ENCODE results near the gene POLE.

The POLE gene

DNA sequence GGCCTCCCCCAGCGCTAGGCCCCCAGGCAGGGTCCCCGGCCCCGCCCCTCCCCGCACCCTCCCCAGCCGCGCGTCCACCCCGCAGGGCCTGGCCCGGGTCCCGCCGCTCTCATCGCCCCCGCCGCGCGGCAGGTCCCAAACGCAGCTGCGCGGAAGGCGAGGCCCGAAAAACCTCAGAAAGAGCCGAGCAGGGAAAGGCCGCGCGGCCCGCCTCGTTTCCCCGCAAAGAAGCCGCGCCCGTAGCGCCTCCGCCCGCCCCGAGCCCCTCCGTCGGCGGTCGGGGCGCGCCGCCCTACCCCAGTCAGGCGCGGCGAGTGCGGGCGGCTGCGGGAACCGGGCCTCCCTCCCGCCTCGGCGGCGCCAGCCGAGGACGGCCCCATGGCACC lies 324 bp downstream of the POLE start:
- DNase-seq (ENCODE audit: low read depth in 2 of 2): no peak

DNA sequence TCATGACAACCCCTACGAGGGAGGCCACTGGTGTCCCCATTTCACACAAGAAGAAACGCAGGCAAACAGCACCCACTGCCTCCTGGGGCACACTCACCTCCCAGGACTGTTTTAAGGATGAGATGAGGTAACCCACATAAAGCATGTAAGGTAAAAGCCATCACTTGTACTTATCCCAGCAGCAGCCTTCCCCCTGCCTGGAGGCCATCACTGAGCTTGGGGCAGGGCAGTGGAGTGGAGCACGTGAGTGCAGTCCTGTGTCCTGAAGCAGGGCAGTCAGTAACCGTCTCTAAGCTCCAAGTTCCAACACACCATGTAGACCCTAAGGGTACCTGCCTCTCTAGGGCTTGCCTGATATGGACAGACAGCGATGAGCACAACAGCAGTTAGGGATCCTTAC lies 1.7 kb downstream of the POLE start:
- no peak for DNase-seq (ENCODE audit: low read depth in 2 of 2)

DNA sequence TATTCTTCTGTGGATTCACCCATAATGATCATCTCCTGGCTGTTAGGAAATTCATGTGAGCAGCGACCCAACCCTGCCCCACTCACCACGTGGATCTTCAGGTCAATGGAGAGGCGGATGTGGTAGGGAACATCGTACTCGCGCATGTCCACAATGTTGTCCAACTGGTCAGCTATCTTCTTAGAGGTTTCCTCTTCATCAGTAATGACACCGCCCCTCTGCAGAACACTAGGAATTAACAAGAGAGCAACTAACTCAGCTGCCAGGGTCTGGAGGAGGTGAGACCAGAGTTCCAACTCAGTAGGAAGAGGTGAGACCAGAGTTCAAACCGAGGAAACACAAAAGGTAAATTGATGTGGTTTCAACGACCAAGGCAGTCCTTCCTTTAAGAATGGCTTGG lies 9.7 kb downstream of the POLE start:
- no peak for DNase-seq (ENCODE audit: low read depth in 2 of 2)

DNA sequence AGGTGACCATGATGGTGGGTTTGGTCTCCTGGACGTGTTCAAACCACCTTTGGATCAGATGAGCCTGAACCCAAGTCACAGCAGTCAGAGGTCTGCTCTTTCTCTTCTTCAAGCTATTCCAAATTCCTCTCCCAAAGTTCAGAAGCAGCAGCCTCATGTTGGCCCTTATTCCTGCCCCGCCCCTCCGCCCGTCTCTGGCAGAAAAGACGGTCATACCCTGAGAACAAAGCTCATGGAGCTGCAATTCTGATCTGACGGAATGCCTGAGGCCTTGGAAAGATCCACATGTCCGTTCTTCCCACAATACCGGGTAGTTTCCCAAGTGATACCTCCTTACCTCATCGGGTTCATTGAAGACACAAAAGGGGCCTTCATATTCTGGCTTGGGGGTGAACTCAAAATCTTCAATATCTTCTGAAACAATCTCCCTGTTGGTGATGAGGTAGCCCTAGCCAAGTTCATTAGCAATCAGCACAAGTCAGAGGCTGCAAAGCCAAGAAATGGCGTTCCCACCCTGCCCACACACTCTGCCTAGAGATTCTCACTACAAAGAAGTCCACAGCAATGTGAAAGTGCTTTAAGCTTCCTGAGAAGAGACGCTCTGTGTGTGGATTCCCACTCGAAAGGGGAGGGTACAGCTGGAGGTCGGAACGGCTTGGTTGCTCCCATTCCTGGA lies 11.2 kb downstream of the POLE start:
- DNase-seq (ENCODE audit: low read depth in 2 of 2): no peak

DNA sequence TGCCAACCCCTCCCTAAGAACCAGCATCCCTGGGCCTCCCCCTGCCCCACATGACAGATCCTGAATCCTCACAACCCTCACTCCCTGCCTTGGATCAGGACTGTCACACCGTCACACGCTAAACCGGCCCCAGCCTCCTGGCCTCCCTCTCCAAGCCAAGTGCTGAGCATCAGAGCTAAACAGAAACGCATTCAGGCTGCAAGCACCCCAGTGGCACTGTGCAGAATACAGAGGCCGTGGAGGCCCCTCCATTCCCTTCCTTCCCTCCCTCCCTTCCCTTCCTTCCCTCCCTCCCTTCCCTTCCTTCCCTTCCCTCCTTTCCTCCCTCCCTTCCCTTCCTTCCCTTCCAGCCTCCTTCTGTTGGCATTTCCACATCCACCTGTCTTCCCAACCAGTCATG lies 12.6 kb downstream of the POLE start:
- DNase-seq (ENCODE audit: low read depth in 2 of 2): no peak

DNA sequence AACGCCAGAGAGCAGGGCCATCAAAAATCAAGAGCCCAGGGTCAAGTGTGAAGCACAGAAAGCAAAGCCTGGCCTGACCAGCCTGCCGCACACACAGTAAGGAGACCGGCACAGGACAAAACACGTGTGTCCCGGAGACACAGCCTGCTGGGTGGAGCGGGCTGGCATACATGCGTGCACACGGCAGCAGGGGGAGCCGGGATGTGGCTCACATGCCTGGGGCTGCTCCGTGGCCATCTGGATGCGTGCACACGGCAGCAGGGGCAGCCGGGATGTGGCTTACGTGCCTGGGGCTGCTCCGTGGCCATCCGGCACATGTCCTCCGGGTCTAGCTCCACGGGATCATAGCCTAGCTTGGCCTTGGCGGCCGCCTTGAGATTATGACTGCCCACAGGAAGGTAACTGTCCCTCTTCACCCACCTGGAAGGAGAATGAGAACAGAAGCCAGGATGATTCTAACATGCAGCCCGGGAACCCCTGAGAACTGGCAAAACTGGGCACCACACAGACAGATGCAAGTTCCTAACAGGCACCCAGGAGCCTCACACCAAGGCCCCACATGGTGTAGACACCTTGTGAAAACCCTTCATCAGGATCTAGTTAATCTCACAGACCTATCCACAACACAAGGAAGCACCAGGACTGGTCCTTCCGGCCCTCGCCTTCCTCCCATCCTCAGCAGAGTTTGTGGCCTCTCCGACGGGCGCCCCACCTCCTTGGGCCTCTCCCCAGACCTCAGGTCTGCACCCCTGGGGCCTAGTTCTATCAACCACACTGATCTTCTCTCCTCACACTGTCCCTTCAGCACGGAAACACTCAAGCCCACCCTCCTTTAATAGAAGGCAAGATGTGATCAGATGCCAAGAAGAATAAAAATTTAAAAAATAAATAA lies 13.6 kb downstream of the POLE start:
- no peak for DNase-seq (ENCODE audit: low read depth in 2 of 2)

DNA sequence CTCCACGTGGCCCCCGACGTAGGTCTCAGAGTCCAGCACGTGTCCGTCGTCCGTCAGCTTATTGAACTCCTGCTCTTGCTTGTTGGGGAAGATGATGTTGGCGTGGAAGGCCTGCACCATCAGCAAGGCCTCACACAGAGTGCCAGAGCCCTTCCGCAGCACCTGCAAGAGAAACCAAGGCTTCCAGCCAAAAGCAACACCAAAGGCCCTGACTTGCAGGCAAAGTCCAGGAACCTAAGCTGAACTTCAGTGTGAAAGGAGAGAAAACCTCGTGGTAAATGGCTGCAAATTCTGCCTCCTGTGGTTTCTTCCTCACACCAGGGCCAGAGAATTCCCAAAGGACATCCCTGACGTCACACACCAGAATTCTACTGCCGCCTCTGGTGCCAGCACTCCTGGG lies 14.5 kb downstream of the POLE start:
- DNase-seq (ENCODE audit: low read depth in 2 of 2): no peak

DNA sequence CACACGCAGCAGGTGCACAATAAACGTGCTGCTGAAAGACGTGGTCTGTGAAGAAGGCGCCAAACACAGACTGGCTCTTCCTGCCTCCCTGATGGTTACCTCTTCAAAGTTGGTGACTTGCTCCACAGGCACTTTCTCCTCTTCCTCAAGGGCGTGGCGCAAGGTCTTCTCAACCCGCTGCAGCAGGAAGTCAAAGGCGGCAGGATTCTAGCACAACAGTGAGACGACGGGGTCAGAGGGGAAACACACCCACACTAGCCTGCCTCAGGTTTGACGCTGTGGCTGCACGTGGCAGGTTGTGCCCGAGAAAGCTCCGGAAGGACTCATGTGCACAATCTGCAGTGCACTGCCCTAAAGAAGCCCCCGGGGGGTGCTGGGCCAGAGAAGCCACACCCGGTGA lies 15.0 kb downstream of the POLE start:
- DNase-seq (ENCODE audit: low read depth in 2 of 2): no peak

DNA sequence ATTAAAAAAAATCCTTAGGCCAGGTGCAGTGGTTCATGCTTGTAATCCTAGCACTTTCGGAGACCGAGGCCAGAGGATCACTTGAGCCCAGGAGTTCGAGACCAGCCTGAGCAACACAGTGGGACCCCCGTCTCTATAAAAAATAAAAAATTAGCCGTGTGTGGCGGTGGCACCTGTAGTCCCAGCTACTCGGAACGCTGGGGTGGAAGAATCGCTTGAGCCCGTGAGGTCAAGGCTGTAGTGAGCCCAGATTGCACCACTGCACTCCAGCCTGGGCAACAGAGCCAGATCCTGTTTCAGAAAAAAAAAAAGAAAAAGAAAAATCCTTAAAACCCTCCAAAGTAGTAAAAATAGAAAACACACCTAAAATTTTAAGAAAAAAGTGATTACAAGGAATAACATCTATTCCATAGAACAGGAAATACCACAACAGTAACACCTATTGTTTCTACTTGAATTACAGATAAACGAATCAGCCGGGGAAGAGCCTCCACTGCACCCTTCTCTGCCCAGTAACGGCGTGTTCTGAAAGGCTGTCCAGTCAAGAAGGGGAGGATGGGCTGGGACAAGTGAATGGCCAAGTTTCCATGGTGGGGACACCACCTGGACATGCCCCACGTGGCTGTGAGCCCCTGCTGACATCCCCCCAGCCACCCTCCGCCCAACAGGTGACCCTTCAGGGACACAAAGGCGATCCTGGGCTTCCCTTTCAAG lies 17.8 kb downstream of the POLE start:
- DNase-seq (ENCODE audit: low read depth in 2 of 2): no peak

DNA sequence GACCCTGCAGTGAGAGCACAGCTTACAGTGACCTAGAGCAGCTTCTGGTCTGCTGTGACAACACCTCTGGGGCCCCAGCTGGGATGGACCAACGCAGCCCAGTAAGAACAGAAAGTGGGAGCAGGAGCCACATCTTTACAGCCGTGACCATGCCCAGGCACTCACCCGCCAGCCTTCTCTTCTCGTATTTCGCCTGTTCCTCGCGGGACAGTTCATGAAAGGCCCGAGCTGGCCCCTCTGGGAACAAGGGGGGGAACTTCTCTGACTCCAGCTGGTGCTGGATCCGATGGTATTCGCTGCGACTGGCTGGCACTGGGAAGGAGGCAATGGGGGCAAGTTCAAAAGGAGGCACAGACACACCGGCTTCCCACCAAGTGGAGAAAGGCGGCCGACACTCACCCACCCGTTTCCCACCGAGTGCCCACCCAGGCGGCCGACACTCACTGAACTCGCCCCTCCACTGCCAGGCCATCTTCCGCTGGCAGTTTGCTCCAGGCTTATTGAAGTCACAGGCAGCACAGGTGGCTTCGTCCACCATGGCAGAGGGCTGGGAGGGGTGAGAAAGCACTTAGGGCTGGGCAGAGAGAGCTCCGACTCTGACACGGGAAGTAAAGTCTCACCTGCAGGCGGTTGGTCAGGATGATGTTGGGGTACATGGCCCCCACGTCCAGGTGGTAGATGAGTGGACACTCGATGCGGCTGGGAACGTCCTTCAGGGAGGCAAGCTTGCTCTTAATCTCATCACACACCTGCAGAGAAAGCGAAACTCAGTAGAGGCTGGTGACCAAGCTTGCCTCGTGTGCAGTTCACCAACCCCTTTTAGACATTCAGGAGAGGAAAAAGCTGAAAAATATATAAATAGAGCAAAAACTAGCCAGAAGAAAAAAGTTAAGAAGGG lies 18.7 kb downstream of the POLE start:
- no peak for DNase-seq (ENCODE audit: low read depth in 2 of 2)

DNA sequence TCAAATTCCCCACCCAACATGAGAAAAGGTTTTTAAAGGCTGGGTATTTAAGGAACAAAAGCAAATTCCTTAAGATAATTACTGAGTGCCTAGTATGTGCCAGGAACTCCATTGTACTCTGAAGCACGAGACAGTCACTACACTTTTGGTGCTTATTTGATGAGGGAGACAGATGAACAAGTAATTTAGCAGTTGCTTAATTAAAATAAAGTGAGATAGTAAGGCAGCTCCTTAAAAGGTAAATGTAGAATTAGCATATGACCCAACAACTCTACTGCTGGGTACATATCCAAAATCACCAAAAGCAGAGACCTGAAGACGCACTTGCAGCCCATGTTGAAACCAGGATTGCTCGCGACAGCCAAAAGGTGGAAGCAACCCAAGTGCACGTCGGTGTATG lies 21.3 kb downstream of the POLE start:
- DNase-seq (ENCODE audit: low read depth in 2 of 2): no peak

DNA sequence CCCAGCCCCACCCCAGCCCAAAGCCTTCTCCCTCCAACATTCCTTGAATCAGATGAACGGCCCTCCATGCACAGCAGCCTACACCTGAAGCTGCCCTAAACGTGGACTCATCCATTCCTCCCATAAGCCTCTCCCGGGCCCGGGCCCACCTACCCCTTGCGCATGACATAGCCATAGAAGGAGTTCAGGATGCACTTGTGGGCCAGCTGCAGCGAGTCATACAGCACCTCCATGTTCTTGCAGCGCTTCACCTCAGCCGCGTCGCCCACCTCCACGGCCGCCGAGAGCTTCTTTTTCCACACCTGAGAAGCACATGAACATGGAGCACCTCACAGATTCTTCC lies 22.0 kb downstream of the POLE start:
- DNase-seq (ENCODE audit: low read depth in 2 of 2): no peak

DNA sequence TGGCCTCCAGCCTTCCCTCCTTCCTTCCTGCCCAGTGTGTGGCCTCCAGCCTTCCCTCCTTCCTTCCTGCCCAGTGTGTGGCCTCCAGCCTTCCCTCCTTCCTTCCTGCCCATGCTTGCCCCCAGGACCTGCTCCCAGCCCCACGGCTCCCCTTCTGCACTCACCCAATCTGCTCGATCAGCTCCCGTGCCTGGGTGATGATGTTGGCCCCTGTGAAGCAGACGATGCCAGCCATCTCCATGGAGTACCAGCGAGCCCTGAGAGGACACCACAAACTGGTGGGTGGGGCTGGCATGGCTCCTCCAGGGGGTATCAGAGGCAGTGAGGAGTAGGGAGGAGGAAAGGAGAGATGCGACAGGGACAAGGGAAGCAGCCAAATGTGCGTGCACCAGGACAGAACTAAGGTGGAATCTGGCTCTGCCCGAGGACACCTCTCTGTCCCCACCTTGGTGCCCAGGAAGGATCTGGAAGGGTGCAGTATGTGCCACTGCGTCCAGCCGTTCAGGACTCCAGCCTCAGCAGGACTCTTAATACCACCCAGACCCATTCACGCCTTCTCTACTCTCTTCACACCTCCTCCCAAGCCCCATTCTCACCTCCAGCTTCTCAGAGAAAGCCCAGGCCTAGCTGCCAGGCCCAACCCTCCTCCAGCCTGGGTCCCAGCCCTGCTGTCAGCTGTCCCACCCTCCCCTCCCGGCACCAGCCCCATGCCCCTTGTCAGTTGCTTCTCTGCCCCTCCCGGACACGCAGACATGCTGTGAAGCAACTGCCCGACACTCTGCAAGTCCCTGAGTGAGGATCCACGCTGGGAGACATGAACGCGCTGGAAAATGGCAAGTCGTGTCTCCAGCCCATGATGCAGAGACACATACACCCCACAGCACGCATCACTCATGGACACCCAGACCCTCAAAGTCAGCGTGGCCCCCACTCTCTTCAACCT lies 22.7 kb downstream of the POLE start:
- no peak for DNase-seq (ENCODE audit: low read depth in 2 of 2)

DNA sequence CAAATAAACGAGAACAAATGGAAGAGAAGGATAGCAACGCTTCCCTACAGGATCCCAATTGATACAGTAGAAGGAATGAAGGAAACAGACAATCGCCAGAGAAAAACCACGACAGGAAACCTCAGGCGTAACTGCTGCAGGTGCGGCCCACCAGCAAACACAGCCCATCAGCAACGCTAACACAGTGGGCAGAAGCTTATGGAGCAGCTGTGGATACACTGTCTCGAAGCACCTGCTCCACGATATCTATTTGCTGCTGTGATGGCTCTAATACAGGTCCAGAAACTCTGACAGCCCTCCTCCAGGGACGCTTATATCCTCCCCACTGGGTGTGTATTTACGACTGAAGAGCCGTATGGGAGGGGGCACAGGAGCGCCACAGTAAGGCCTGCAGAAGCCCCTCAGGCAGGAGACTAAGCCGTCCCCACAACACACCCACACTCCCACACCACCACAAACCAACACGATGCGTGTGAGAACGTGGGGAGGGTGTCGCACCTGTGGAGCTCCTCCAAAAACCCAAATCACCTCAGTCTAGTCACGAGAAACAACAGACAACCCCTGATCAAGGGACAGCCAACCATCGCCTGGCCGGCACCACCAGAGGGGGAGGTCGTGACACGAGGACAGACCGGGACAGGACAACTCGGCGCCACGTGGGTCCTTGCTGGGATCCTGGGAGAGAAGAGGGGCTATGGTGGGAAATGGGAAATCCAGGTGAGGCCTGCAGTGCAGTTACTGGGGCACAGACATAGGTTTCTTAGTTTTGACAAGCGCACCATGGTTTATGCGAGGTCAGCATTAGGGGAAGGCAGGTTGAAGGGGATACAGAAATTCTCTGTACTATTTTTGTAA lies 24.0 kb downstream of the POLE start:
- no peak for DNase-seq (ENCODE audit: low read depth in 2 of 2)

DNA sequence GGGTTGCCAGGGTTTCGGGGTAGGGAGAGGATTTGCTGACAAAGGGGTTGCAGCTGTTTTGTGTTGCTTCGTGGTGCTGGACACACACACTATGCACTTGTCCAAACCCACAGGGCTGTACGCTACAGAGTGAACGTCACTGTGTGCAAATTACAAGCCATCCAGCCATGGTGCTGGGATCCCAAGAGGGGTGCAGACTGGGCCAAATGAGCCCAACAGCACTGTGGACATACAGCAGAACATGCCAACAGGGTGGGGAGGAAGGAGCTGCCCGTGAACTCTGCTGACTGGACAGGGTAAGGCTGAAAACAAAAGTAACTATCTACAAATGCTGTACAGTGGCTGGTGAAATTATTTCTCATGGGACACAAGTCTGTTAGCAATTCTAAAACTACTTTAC lies 25.2 kb downstream of the POLE start:
- no peak for DNase-seq (ENCODE audit: low read depth in 2 of 2)

DNA sequence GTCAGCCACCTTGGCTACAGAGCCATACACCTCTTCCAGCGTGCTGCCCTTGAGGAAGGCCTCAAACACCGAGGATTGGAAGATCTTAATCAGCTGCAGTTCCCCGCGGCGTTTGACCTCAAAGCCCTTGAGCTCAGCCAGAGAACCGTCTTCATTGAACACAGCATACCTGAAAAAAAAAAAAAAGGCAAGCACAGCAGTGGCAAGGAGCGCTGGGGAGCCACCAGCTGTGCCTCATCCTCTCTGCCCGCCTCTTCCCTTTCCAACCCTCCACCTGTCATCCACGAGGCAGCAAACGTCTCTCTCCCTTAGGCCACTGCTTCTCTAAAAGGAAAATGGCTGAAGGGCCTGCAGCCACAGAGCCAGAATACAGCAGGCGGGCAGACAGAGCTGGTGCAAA lies 26.1 kb downstream of the POLE start:
- no peak for DNase-seq (ENCODE audit: low read depth in 2 of 2)

DNA sequence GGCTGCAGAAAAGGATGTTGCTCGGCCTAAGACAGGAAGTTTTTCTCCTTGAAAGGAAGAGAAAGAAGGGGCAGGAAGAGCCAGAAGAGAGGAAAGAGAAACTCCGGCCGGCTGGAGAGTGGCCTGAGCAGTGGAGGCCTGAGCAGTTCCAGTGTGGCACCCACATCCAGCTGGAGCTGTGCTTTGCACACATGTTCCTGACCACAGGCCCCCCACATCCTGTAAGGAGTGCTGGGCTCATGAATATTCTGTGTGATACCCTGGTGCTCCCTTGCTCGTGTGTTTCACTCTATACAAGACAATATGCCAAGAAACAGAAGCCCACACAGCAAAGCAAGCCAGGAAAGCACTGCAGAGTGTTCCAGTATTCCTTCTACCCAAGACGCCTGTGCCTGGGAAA lies 27.1 kb downstream of the POLE start:
- DNase-seq (ENCODE audit: low read depth in 2 of 2): no peak

DNA sequence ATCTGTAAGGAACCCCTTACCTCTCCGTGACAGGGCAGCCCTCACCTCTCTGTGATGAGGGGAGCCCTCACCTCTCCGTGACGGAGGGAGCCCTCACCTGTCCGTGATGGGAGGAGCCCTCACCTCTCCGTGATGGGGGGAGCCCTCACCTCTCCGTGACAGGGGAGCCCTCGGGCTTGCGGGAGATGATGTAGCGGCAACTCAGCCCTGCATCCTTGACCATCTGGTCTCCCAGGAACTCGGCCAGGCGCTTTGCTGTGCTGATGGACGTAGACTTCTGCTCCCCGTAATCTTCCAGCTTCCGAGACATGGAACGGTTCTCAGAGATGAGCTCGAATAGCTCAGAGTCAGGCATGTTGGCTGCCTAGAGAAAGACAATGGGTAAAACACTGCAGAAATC lies 28.0 kb downstream of the POLE start:
- no peak for DNase-seq (ENCODE audit: low read depth in 2 of 2)

DNA sequence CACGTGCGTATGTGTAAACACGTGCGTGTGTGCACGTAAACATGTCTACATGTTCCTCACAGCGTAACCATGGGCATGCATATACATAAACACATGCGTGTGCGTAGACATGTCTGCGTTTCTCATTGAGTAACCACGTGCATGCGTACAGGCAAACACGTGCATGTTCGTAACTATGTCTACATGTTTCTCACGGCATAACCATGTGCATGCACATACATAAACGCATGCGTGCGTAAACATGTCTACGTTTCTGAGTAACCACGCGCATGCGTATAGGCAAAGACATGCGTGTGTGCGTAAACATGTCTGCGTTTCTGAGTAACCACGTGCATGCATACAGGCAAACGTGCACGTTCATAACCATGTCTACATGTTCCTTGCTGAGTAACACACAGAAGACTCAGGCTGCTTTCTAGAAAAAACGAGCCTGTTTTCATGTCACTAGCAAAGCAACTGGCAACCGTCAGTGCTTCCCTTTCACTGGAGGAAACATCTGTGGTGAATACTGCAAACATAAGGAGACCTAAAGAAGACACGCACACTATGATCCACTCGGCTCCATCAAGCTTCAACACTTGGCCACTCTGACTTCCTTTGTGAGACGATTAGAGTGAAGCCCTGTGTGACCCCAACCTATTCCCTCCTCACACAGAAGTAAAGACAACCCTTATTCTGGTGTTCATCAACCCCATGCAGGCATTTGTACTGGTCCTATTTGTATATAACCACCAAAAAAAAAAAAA lies 28.8 kb downstream of the POLE start:
- no peak for DNase-seq (ENCODE audit: low read depth in 2 of 2)
